ENCODE results near the gene HS3ST3B1.

DNA sequence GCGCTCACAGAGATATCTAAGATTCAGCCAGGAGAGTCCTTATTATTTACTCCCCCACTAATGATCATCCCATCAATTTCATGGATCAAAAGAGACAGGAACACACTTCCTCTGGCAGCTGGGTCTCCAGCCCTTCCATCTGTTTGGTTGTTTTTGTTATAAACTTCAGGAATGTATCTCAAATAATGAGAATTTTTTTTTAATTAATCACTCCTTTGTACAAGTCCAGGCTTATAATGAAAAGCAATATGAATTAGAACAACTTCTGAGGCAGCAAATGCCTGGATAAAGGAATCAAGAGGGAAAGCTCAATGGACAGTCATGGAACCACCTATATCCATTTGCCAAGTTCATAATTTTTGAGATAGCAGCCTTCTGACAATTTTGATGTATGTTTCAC lies 73.4 kb downstream of the HS3ST3B1 start:
- TF ChIP-seq CTCF (IDR thresholded peaks at IDR 0.05; ENCODE audit: insufficient read depth, low read depth, low read length) (no peak), EZH2 (IDR thresholded peaks at IDR 0.05; ENCODE audit: insufficient read depth, low read length) (no peak)

All from astrocyte (in vitro differentiated cells and primary cell).